PC-3 (cell line): ENCODE measurements around the gene LRRC58. TPM values are rescaled to one million over a fixed set of nuclear protein-coding genes. Genes with fewer than 3 reads are reported as not detected.

Experiments used
- ATAC-seq: fragments of 200-7000 bp; cut with Tn5 transposase; 2 replicates; pipeline ENCODE4 v1.9.1; 2020; ENCODE audit warnings: mild to moderate bottlenecking, moderate library complexity
- BruUV-seq: library from RNA; stranded (reverse); fragments of 400-500 nt; replicated peaks from 2 replicates; lab custom pipeline; 2021; lab: Mats Ljungman, UMichigan
- CTCF ChIA-PET: fragments of 300-600 bp; sonication (Branson Sonifier 250); formaldehyde crosslinking; loops from one replicate; lab custom pipeline; 2022; ENCODE audit warnings: antibody characterized with exemption; lab: Charles Lee
- POLR2A ChIA-PET: fragments of 300-600 bp; sonication (Branson Sonifier 250); formaldehyde crosslinking; loops from one replicate; lab custom pipeline; 2022; ENCODE audit warnings: antibody characterized with exemption; ENCODE audit not compliant: unreplicated experiment; lab: Charles Lee
- DNase-seq: peaks from one replicate; pipeline ENCODE4 v3.0.0-alpha.2; 2015
- H2AFZ ChIP-seq: fragments of 300-600 bp; sonication (generic); 2 replicates; pipeline ENCODE4 v1.6.0; 2016; ENCODE audit warnings: antibody characterized with exemption, low read length
- H3F3A ChIP-seq: fragments of 300-600 bp; sonication (generic); one replicate; pipeline ENCODE4 v1.6.0; 2017; ENCODE audit warnings: antibody characterized with exemption, low read length, control low read depth, mild to moderate bottlenecking; ENCODE audit not compliant: unreplicated experiment
- H3K27ac ChIP-seq: fragments of 300-600 bp; sonication (generic); 2 replicates; pipeline ENCODE4 v1.5.1; 2016; ENCODE audit warnings: mild to moderate bottlenecking, low read length
- H3K27me3 ChIP-seq: fragments of 300-600 bp; sonication (generic); 2 replicates; pipeline ENCODE4 v1.6.1; 2016; ENCODE audit warnings: low read length, mixed read lengths
- H3K36me3 ChIP-seq: fragments of 300-600 bp; sonication (generic); 2 replicates; pipeline ENCODE4 v1.6.1; 2016; ENCODE audit warnings: low read depth, mixed run types, low read length, mixed read lengths
- H3K4me1 ChIP-seq: fragments of 300-600 bp; sonication (generic); 2 replicates; pipeline ENCODE4 v1.5.1; 2016; ENCODE audit warnings: low read length; ENCODE audit not compliant: insufficient read depth
- H3K4me2 ChIP-seq: fragments of 300-600 bp; sonication (generic); 2 replicates; pipeline ENCODE4 v1.6.0; 2016; ENCODE audit warnings: low read length
- H3K4me3 ChIP-seq: fragments of 300-600 bp; sonication (generic); 2 replicates; pipeline ENCODE4 v1.5.1; 2016; ENCODE audit warnings: mild to moderate bottlenecking, low read length, mixed read lengths
- H3K79me2 ChIP-seq: fragments of 300-600 bp; sonication (generic); 2 replicates; pipeline ENCODE4 v1.6.1; 2017; ENCODE audit warnings: low read length, mixed read lengths
- H3K9ac ChIP-seq: fragments of 300-600 bp; sonication (generic); 2 replicates; pipeline ENCODE4 v1.6.0; 2016; ENCODE audit warnings: mild to moderate bottlenecking, low read length
- H3K9me2 ChIP-seq: fragments of 300-600 bp; sonication (generic); replicated peaks from 2 replicates; pipeline ENCODE4 v1.6.1; 2016; ENCODE audit warnings: mixed run types, low read length, mixed read lengths
- H3K9me3 ChIP-seq: fragments of 300-600 bp; sonication (generic); 2 replicates; pipeline ENCODE4 v1.6.1; 2016; ENCODE audit warnings: low read length, mixed read lengths
- H4K20me1 ChIP-seq: fragments of 300-600 bp; sonication (generic); 2 replicates; pipeline ENCODE4 v1.6.1; 2016; ENCODE audit warnings: low read length, mixed read lengths
- CTCF ChIP-seq: fragments of 300-600 bp; sonication (generic); conservative IDR thresholded peaks from 2 replicates; pipeline ENCODE4 v1.5.1; 2017; ENCODE audit warnings: antibody characterized with exemption, low read depth, mild to moderate bottlenecking, low read length
- EZH2 ChIP-seq: fragments of 300-600 bp; sonication (generic); IDR thresholded peaks from one replicate; pipeline ENCODE4 v1.6.1; 2017; ENCODE audit warnings: antibody characterized with exemption, mild to moderate bottlenecking, low read length; ENCODE audit not compliant: unreplicated experiment
- EZH2phosphoT487 ChIP-seq: fragments of 300-600 bp; sonication (generic); IDR thresholded peaks from 2 replicates; pipeline ENCODE4 v1.6.1; 2018; ENCODE audit warnings: mild to moderate bottlenecking, antibody characterized with exemption, low read length, borderline replicate concordance
- intact Hi-C: fragments of 100-400 bp; cut with micrococcal nuclease; formaldehyde crosslinking; loops from 2 replicates; pipeline ENCODE4 v1.9.0; 2023
- total RNA-seq: library from RNA; depleted of rRNA; stranded (reverse); fragments of >200 nt; gene quantifications from 2 replicates; pipeline ENCODE4 v1.2.3, GENCODE V29; 2014

Gene LRRC58
- total RNA-seq, 1 experiment from 2014 or later = 33.7 TPM

- Histone ChIP-seq H3K9me3 (no peaks in the 10 kb centered on the region), H3K27ac (no peak overlapping the region), H4K20me1 (peaks cover 44% of the 10 kb centered on the region), H3K4me2 (no peak overlapping the region), H2AFZ (no peak overlapping the region), H3K9ac (no peak overlapping the region), H3K4me1 (peaks cover 25% of the 10 kb centered on the region), H3K79me2 (peaks cover 99% of the 10 kb centered on the region), H3K9me2 (no peaks in the 10 kb centered on the region), H3F3A (no peaks in the 10 kb centered on the region), H3K36me3 (peaks cover 20% of the 10 kb centered on the region), H3K4me3 (no peak overlapping the region), H3K27me3 (no peaks in the 10 kb centered on the region)
- DNase-seq (no peak), ATAC-seq (no peak)
- CTCF ChIA-PET = no interaction called here
- no peak for TF ChIP-seq EZH2
- intact Hi-C loops = no loop called here
- BruUV-seq = no TSS peak
- POLR2A ChIA-PET = no interaction called here
These were observed 7.4 kb downstream of the LRRC58 start for GRCh38 chr3:120341658-120342346.

- TF ChIP-seq CTCF (no peak), EZH2 (no peak), EZH2phosphoT487 (no peak)
- peaks cover 5% of the 10 kb centered on the region for H3K4me1 ChIP-seq
- H3K9me2 ChIP-seq = no peaks in the 10 kb centered on the region
- peaks cover 96% of the 10 kb centered on the region for H3K79me2 ChIP-seq
- ATAC-seq (no peak), DNase-seq (no peak)
- CTCF ChIA-PET = no interaction called here
- no peaks in the 10 kb centered on the region for H3F3A ChIP-seq
- H3K9ac ChIP-seq = no peak overlapping the region
- POLR2A ChIA-PET = no interaction called here
- peaks cover 22% of the 10 kb centered on the region for H4K20me1 ChIP-seq
- H3K36me3 ChIP-seq = peaks cover 28% of the 10 kb centered on the region
- no peak overlapping the region for H3K4me2 ChIP-seq
- no peak overlapping the region for H3K27ac ChIP-seq
- no peak overlapping the region for H2AFZ ChIP-seq
- intact Hi-C loops = no loop called here
- no TSS peak for BruUV-seq
- no peaks in the 10 kb centered on the region for H3K9me3 ChIP-seq
- H3K4me3 ChIP-seq = no peak overlapping the region
- H3K27me3 ChIP-seq = no peaks in the 10 kb centered on the region
These were observed 9.8 kb downstream of the LRRC58 start for GRCh38 chr3:120339362-120339761.

GRCh38 chr3:120338517-120338916 lies 10.6 kb downstream of the LRRC58 start:
- H3K36me3 ChIP-seq = peaks cover 33% of the 10 kb centered on the region
- no peaks in the 10 kb centered on the region for H3K4me1 ChIP-seq

More at GRCh38 chr3:120338517-120338916, 10.6 kb downstream of the LRRC58 start:
- Histone ChIP-seq H3K27ac (no peak overlapping the region), H3K79me2 (peaks cover 87% of the 10 kb centered on the region), H3K9me3 (no peaks in the 10 kb centered on the region), H3K4me3 (no peak overlapping the region), H3K9ac (no peak overlapping the region), H3K27me3 (no peaks in the 10 kb centered on the region), H4K20me1 (peaks cover 14% of the 10 kb centered on the region; the same call in 1 of the 2 replicates), H3K4me2 (no peak overlapping the region), H3K9me2 (no peaks in the 10 kb centered on the region), H2AFZ (no peak overlapping the region), H3F3A (no peaks in the 10 kb centered on the region)
- no peak for DNase-seq
- intact Hi-C loops = no loop called here
- POLR2A ChIA-PET = no interaction called here
- TF ChIP-seq EZH2phosphoT487 (no peak), CTCF (no peak), EZH2 (no peak)
- BruUV-seq = no TSS peak
- no peak for ATAC-seq
- CTCF ChIA-PET = no interaction called here
